HG03039 (cell line): ENCODE results near the gene RUNX1.

Experiments
- ATAC-seq: cut with Tn5 transposase; IDR thresholded peaks from one replicate; pipeline ENCODE4 v1.9.1; 2021; ENCODE audit warnings: mild to moderate bottlenecking, moderate library complexity; ENCODE audit not compliant: unreplicated experiment

The RUNX1 gene

GRCh38 chr21:35062016-35062415 lies 12.9 kb upstream of the RUNX1 start:
- no peak for ATAC-seq

- ATAC-seq: no peak
Measured at GRCh38 chr21:35059742-35060141, 10.6 kb upstream of the RUNX1 start.

GRCh38 chr21:35058058-35058457 lies 9.0 kb upstream of the RUNX1 start:
- ATAC-seq: no peak

GRCh38 chr21:35057428-35057827 lies 8.3 kb upstream of the RUNX1 start:
- no peak for ATAC-seq

GRCh38 chr21:35053356-35054096 lies 4.4 kb upstream of the RUNX1 start:
- no peak for ATAC-seq

- ATAC-seq: no peak
Measured at GRCh38 chr21:35052801-35053200, 3.7 kb upstream of the RUNX1 start.

GRCh38 chr21:35051287-35051818 lies 2.3 kb upstream of the RUNX1 start:
- no peak for ATAC-seq

- no peak for ATAC-seq
Measured at GRCh38 chr21:35050348-35051286, 1.5 kb upstream of the RUNX1 start.

- no peak for ATAC-seq
Measured at GRCh38 chr21:35048183-35048601, 910 bp downstream of the RUNX1 start.

GRCh38 chr21:35046880-35047229 lies 2.2 kb downstream of the RUNX1 start:
- no peak for ATAC-seq

- no peak for ATAC-seq
Measured at GRCh38 chr21:35046263-35046624, 2.9 kb downstream of the RUNX1 start.

GRCh38 chr21:35045542-35046262 lies 3.4 kb downstream of the RUNX1 start:
- ATAC-seq: no peak

GRCh38 chr21:35044770-35045541 lies 4.1 kb downstream of the RUNX1 start:
- ATAC-seq: no peak

- ATAC-seq: no peak
Measured at GRCh38 chr21:35044128-35044527, 5.0 kb downstream of the RUNX1 start.

GRCh38 chr21:35043549-35043948 lies 5.6 kb downstream of the RUNX1 start:
- ATAC-seq: no peak

GRCh38 chr21:35042836-35043235 lies 6.3 kb downstream of the RUNX1 start:
- ATAC-seq: no peak

GRCh38 chr21:35041881-35042280 lies 7.2 kb downstream of the RUNX1 start:
- ATAC-seq: no peak

- ATAC-seq: no peak
Measured at GRCh38 chr21:35041122-35041521, 8.0 kb downstream of the RUNX1 start.

GRCh38 chr21:35039595-35040289 lies 9.4 kb downstream of the RUNX1 start:
- ATAC-seq: no peak

GRCh38 chr21:35038772-35039319 lies 10.3 kb downstream of the RUNX1 start:
- no peak for ATAC-seq
